GM12878 (cell line): ENCODE data around the gene DMRTB1. TPM values are rescaled to one million over a fixed set of nuclear protein-coding genes. Genes with fewer than 3 reads are reported as not detected.

ENCODE experiments used
- ATAC-seq: fragments of 200-7000 bp; cut with Tn5 transposase; 3 replicates; pipeline ENCODE4 v1.9.1; 2020; ENCODE audit warnings: mild to moderate bottlenecking, moderate library complexity
- BruUV-seq: library from RNA; stranded (reverse); fragments of 400-500 nt; replicated peaks from 2 replicates; lab custom pipeline; 2021; lab: Mats Ljungman, UMichigan
- CTCF ChIA-PET: fragments of 300-600 bp; sonication (Branson Sonifier 250); formaldehyde crosslinking; extraction: SDS; loops from one replicate; lab custom pipeline; 2021; ENCODE audit warnings: inconsistent platforms; lab: Yijun Ruan, JAX
- POLR2A ChIA-PET: fragments of 350-600 bp; formaldehyde crosslinking; extraction: SDS; loops from one replicate; lab custom pipeline; 2021; ENCODE audit warnings: inconsistent platforms; lab: Charles Lee
- RAD21 ChIA-PET: fragments of 300-600 bp; sonication (Branson Sonifier 250); formaldehyde crosslinking; loops from one replicate; lab custom pipeline; 2023; ENCODE audit warnings: antibody characterized with exemption; ENCODE audit not compliant: unreplicated experiment; lab: Charles Lee
- SMC1A ChIA-PET: fragments of 300-600 bp; sonication (Branson Sonifier 250); formaldehyde crosslinking; loops from one replicate; lab custom pipeline; 2023; ENCODE audit not compliant: unreplicated experiment, uncharacterized antibody; lab: Charles Lee
- DNase-seq: peaks from one replicate; pipeline ENCODE4 v3.0.0-alpha.2; 2011; ENCODE audit warnings: low read depth, low spot score
- FAIRE-seq: peaks from 3 replicates; lab custom pipeline; 2011; peaks lifted over from hg19 to GRCh38; lab: Jason Lieb, UNC
- H2AFZ ChIP-seq: 2 replicates; pipeline ENCODE4 v1.6.0; 2011; ENCODE audit warnings: low read depth, low read length, control low read depth; ENCODE audit not compliant: control insufficient read depth
- H3K27ac ChIP-seq: 2 replicates; pipeline ENCODE4 v1.5.1; 2011; ENCODE audit warnings: control low read depth; ENCODE audit not compliant: control insufficient read depth, insufficient read depth
- H3K27me3 ChIP-seq, 2 experiments: replicated peaks in 1 of 2; 2 replicates each; pipeline versions ENCODE4 v1.6.0 to v1.6.1; 2011; ENCODE audit warnings: low read length in 1 of 2; ENCODE audit not compliant: control insufficient read depth in 2 of 2, insufficient read depth in 2 of 2
- H3K36me3 ChIP-seq, 2 experiments: 2 replicates each; pipeline ENCODE4 v1.5.1; 2011; ENCODE audit warnings: low read length in 1 of 2; ENCODE audit not compliant: control insufficient read depth in 2 of 2, insufficient read depth in 2 of 2
- H3K4me1 ChIP-seq: 2 replicates; pipeline ENCODE4 v1.6.1; 2011; ENCODE audit warnings: mild to moderate bottlenecking, low read length, moderate library complexity, mixed read lengths; ENCODE audit not compliant: control insufficient read depth, insufficient read depth
- H3K4me2 ChIP-seq: 2 replicates; pipeline ENCODE4 v1.6.0; 2011; ENCODE audit warnings: control low read depth; ENCODE audit not compliant: control insufficient read depth, insufficient read depth
- H3K4me3 ChIP-seq: fragments of 200-600 bp; sonication (generic); 2 replicates; pipeline ENCODE4 v1.5.1; 2016
- H3K79me2 ChIP-seq: 2 replicates; pipeline ENCODE4 v1.6.0; 2011; ENCODE audit warnings: low read length; ENCODE audit not compliant: control insufficient read depth, insufficient read depth
- H3K9ac ChIP-seq: 2 replicates; pipeline ENCODE4 v1.8.0; 2011; ENCODE audit warnings: low read length, control low read depth, mixed read lengths; ENCODE audit not compliant: control insufficient read depth, insufficient read depth
- H3K9me3 ChIP-seq: replicated peaks from 3 replicates; pipeline ENCODE4 v1.5.1; 2011; ENCODE audit warnings: mild to moderate bottlenecking, low read length; ENCODE audit not compliant: control insufficient read depth, insufficient read depth
- H4K20me1 ChIP-seq: 2 replicates; pipeline ENCODE4 v1.6.0; 2011; ENCODE audit not compliant: control insufficient read depth, insufficient read depth
- ASH2L ChIP-seq: fragments of 300-600, 200-600 bp; sonication (generic); IDR thresholded peaks from 2 replicates; pipeline ENCODE4 v1.6.1; 2017; ENCODE audit warnings: low read depth, mild to moderate bottlenecking, borderline replicate concordance
- BCL11A ChIP-seq: IDR thresholded peaks from 2 replicates; pipeline ENCODE4 v1.6.1; 2011; ENCODE audit warnings: low read depth, low read length
- GABPA ChIP-seq: IDR thresholded peaks from 2 replicates; pipeline ENCODE4 v1.6.1; 2014; ENCODE audit warnings: antibody characterized with exemption, low read depth, mild to moderate bottlenecking, inconsistent platforms
- KAT2A ChIP-seq: conservative IDR thresholded peaks from 2 replicates; pipeline ENCODE4 v1.6.1; 2011; ENCODE audit warnings: low read depth, low read length; ENCODE audit not compliant: control insufficient read depth
- KLF5 ChIP-seq: fragments of 450-650 bp; IDR thresholded peaks from 2 replicates; pipeline ENCODE4 v1.6.1; 2014; ENCODE audit warnings: mild to moderate bottlenecking; ENCODE audit not compliant: partially characterized antibody
- NFYB ChIP-seq: IDR thresholded peaks from 2 replicates; pipeline ENCODE4 v1.6.1; 2011; ENCODE audit warnings: low read depth, mild to moderate bottlenecking, low read length, improper control_type of control experiment, moderate library complexity; ENCODE audit not compliant: insufficient read depth
- NKRF ChIP-seq: fragments of 450-650 bp; conservative IDR thresholded peaks from 2 replicates; pipeline ENCODE4 v1.6.1; 2017; ENCODE audit warnings: mild to moderate bottlenecking, moderate library complexity
- USF1 ChIP-seq: IDR thresholded peaks from 2 replicates; pipeline ENCODE4 v1.6.1; 2011; ENCODE audit warnings: borderline replicate concordance, low read depth, mild to moderate bottlenecking, moderate library complexity, mixed read lengths, low read length; ENCODE audit not compliant: insufficient read depth; ENCODE audit errors: extremely low read length
- ZBTB40 ChIP-seq: fragments of 450-650 bp; IDR thresholded peaks from 2 replicates; pipeline ENCODE4 v1.6.1; 2016; ENCODE audit warnings: mild to moderate bottlenecking, moderate library complexity, borderline replicate concordance
- WGBS: methylation state at CpG from one replicate; pipeline ENCODE4 v1.1.6; 2016; ENCODE audit warnings: low lambda C conversion rate; ENCODE audit not compliant: insufficient replicate concordance, insufficient coverage; ENCODE audit errors: missing lambda C conversion rate; 5-methylcytosine and 5-hydroxymethylcytosine counted together
- in situ Hi-C: fragments of 300-500 bp; cut with MboI; formaldehyde crosslinking; loops from 9 replicates; pipeline ENCODE4 v1.14.3; 2018; ENCODE audit warnings: mixed read lengths
- intact Hi-C: fragments of 100-400 bp; cut with micrococcal nuclease; formaldehyde crosslinking; loops from one replicate; pipeline ENCODE4 v1.14.2; 2022; ENCODE audit not compliant: unreplicated experiment
- polyA plus RNA-seq, 11 experiments: library from polyadenylated mRNA; depleted of rRNA in 4 of 11; unstranded in 6 of 11; stranded (reverse) in 5 of 11; fragments of >200 nt; fragmentation: Nextera tagmentation in 4 of 11; fragmentation: Illumina TruSeq in 1 of 11; extraction: Ambion mirVana in 4 of 11; extraction: Trizol in 1 of 11; gene quantifications; 1 replicate in 1 of 11; 2 replicates in 10 of 11; pipeline versions ENCODE4 v1.2.1 to v1.2.3, GENCODE V29; 2011 to 2016; ENCODE audit warnings: inconsistent platforms in 2 of 11, missing spikeins in 2 of 11, low read depth in 1 of 11
- total RNA-seq, 4 experiments: library from RNA; depleted of rRNA in 3 of 4; stranded (reverse); fragments of >200 nt in 3 of 4; fragmentation: Illumina TruSeq in 1 of 4; extraction: Trizol in 1 of 4; gene quantifications; 2 replicates each; pipeline versions ENCODE4 v1.2.1 to v1.2.3, GENCODE V29; 2013 to 2021
- TF ChIP-seq, protein P1 (sequence below): IDR thresholded peaks from 2 replicates; pipeline ENCODE4 v1.6.1; 2011; ENCODE audit warnings: borderline replicate concordance, low read depth, mild to moderate bottlenecking, moderate library complexity, low read length; ENCODE audit not compliant: insufficient read depth, poor library complexity, severe bottlenecking

The DMRTB1 gene
- total and polyA plus RNA-seq, 10 of the 15 experiments (the other 5 are each of a cell fraction or from before 2014, with no cell fraction given) = not detected

- intact Hi-C loops (no loop called here), in situ Hi-C loops (no loop called here)
- Histone ChIP-seq H3K9me3 (no peaks in the 10 kb centered on the region), H3K4me2 (no peak overlapping the region), H3K79me2 (no peaks in the 10 kb centered on the region), H3K4me3 (no peak overlapping the region), H3K27me3 (no peaks in the 10 kb centered on the region; a peak in 1 of 4 replicates), H3K4me1 (no peaks in the 10 kb centered on the region; the same call in 1 of the 2 replicates), H3K9ac (no peak overlapping the region), H4K20me1 (no peaks in the 10 kb centered on the region), H3K27ac (no peak overlapping the region), H3K36me3 (no peaks in the 10 kb centered on the region), H2AFZ (no peak overlapping the region)
- ChIA-PET RAD21 (no interaction called here), CTCF (interaction anchor here (1.0 to 1.9 kb wide), 3 partner anchors 10 to 185 kb away, joined by 3 to 5 read pairs (median 5); no protein-coding TSS in a partner anchor), SMC1A (interaction anchor here (1.0 kb wide), 1 partner anchor 291 kb away, joined by 3 read pairs; no protein-coding TSS in a partner anchor), POLR2A (no interaction called here)
- ATAC-seq (peak; percentile 36; the same call in 2 of the 3 replicates), FAIRE-seq (no peak), DNase-seq (no peak)
- TF ChIP-seq NKRF = no peak
- TF ChIP-seq ASH2L = no peak
- TF ChIP-seq GABPA = no peak
- TF ChIP-seq NFYB = no peak
- TF ChIP-seq USF1 = no peak
- no peak for TF ChIP-seq ZBTB40
- TF ChIP-seq BCL11A = no peak
- no peak for TF ChIP-seq KLF5
- TF ChIP-seq KAT2A = no peak
- TF ChIP-seq, protein P1, sequence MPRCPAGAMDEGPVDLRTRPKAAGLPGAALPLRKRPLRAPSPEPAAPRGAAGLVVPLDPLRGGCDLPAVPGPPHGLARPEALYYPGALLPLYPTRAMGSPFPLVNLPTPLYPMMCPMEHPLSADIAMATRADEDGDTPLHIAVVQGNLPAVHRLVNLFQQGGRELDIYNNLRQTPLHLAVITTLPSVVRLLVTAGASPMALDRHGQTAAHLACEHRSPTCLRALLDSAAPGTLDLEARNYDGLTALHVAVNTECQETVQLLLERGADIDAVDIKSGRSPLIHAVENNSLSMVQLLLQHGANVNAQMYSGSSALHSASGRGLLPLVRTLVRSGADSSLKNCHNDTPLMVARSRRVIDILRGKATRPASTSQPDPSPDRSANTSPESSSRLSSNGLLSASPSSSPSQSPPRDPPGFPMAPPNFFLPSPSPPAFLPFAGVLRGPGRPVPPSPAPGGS = no peak
- BruUV-seq = no TSS peak
- 25% methylated on average over 11 of the region's 11 CpGs for WGBS
Measured at GRCh38 chr1:53462769-53463501, 3.7 kb downstream of the DMRTB1 start.
